HepG2 (cell line): ENCODE data around the gene ZNF653. TPM values are rescaled to one million over a fixed set of nuclear protein-coding genes. Genes with fewer than 3 reads are reported as not detected.

Source experiments
- BRD4 ChIP-seq: sonication (generic); formaldehyde crosslinking; IDR thresholded peaks from 2 replicates; pipeline ENCODE4 v1.4.0; 2020; ENCODE audit warnings: missing genetic modification reagents
- CC2D1A ChIP-seq: sonication (generic); formaldehyde crosslinking; IDR thresholded peaks from 2 replicates; pipeline ENCODE4 v1.8.1; 2023; ENCODE audit warnings: mild to moderate bottlenecking, missing genetic modification reagents
- DPF2 ChIP-seq: sonication (generic); formaldehyde crosslinking; IDR thresholded peaks from 2 replicates; pipeline ENCODE4 v1.4.0; 2020; ENCODE audit warnings: mild to moderate bottlenecking, low read depth, missing genetic modification reagents, borderline replicate concordance
- SNAPC2 ChIP-seq: sonication (generic); formaldehyde crosslinking; IDR thresholded peaks from 2 replicates; pipeline ENCODE4 v1.8.1; 2022; ENCODE audit warnings: mild to moderate bottlenecking, missing genetic modification reagents
- ZC3H4 ChIP-seq: sonication (generic); formaldehyde crosslinking; IDR thresholded peaks from 2 replicates; pipeline ENCODE4 v1.4.0; 2020; ENCODE audit warnings: missing genetic modification reagents, borderline replicate concordance
- ZNF335 ChIP-seq: sonication (generic); formaldehyde crosslinking; IDR thresholded peaks from 2 replicates; pipeline ENCODE4 v1.4.0; 2020; ENCODE audit warnings: missing genetic modification reagents
- ZNF354B ChIP-seq: sonication (generic); formaldehyde crosslinking; IDR thresholded peaks from 2 replicates; pipeline ENCODE4 v1.8.0; 2022; ENCODE audit warnings: mild to moderate bottlenecking, missing genetic modification reagents
- polyA plus RNA-seq, 8 experiments: library from polyadenylated mRNA; depleted of rRNA in 3 of 8; stranded (reverse) in 7 of 8; unstranded in 1 of 8; fragments of >200 nt; fragmentation: Illumina TruSeq in 4 of 8; extraction: Trizol in 4 of 8; gene quantifications; 2 replicates each; pipeline versions ENCODE4 v1.2.1 to v1.2.3, GENCODE V29; 2011 to 2016; ENCODE audit warnings: low read depth in 4 of 8, missing spikeins in 1 of 8, mixed read lengths in 1 of 8; ENCODE audit not compliant: insufficient read depth in 1 of 8
- total RNA-seq, 5 experiments: library from RNA; depleted of rRNA; stranded (reverse); fragments of >200 nt; fragmentation: Illumina TruSeq; extraction: Trizol; gene quantifications; 2 replicates each; pipeline ENCODE4 v1.2.3, GENCODE V29; 2016; ENCODE audit warnings: low read depth in 1 of 5
- TF ChIP-seq, protein P1 (sequence below): sonication (generic); formaldehyde crosslinking; IDR thresholded peaks from 2 replicates; pipeline ENCODE4 v1.5.0; 2020; ENCODE audit warnings: missing genetic modification reagents
- TF ChIP-seq, protein P2 (sequence below): sonication (generic); formaldehyde crosslinking; IDR thresholded peaks from 2 replicates; pipeline ENCODE4 v1.4.0; 2020; ENCODE audit warnings: missing genetic modification reagents, mild to moderate bottlenecking, borderline replicate concordance
- TF ChIP-seq, protein P3 (sequence below): sonication (generic); formaldehyde crosslinking; IDR thresholded peaks from 2 replicates; pipeline ENCODE4 v1.4.0; 2020; ENCODE audit warnings: mild to moderate bottlenecking, missing genetic modification reagents
- TF ChIP-seq, protein P4 (sequence below): sonication (generic); formaldehyde crosslinking; IDR thresholded peaks from 2 replicates; pipeline ENCODE4 v1.4.0; 2020; ENCODE audit warnings: missing genetic modification reagents
- TF ChIP-seq, protein P5 (sequence below): IDR thresholded peaks from 2 replicates; pipeline ENCODE4 v1.6.1; 2016; ENCODE audit warnings: missing compliant biosample characterization, missing genetic modification reagents, borderline replicate concordance
- TF ChIP-seq, protein P6 (sequence below): sonication (generic); formaldehyde crosslinking; IDR thresholded peaks from 2 replicates; pipeline ENCODE4 v1.4.0; 2020; ENCODE audit warnings: mild to moderate bottlenecking, missing genetic modification reagents

Gene ZNF653
- total and polyA plus RNA-seq, 2 of the 13 experiments (the other 11 are each of a cell fraction or from before 2014, with no cell fraction given), result 4.7 to 7.1 TPM

DNA sequence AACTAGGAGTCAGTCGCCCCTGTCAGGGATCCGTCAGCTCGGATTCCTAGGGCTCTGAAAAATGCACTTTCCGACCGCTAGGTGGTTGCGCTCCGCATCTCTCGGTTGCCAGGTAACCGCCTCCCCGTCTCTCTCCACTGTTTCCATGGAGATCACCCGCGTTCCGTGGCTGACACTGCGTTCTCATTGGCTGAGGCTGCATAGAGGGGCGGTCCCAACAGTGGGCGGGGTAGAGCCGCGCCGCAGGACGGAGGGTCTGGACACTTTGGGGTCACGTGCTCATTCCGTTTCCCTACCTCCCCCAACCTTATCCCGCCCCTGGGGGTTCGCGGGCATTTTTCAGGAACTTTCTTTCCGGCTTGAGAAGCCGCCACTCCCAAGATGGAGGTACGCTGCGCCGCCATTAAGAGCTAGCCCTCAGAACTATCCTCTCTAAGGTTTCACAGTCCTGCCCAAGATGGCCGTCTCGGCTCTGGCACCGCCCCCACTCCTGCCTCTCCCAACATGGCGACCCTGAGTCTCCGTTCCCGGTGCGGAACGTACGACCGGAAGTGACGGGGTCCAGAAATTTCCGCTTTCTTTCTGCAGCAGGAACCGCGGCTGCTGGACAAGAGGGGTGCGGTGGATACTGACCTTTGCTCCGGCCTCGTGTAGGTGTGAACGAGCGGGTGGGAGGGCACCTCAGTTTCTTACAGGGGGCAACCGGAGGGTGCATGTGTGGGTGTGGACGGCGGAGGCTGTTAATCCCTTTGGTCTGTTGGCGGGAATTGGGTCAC, 70.4 kb downstream of the ZNF653 start, which contains the start of the genes ODAD3 and PRKCSH (continued):
- TF ChIP-seq, protein P1, sequence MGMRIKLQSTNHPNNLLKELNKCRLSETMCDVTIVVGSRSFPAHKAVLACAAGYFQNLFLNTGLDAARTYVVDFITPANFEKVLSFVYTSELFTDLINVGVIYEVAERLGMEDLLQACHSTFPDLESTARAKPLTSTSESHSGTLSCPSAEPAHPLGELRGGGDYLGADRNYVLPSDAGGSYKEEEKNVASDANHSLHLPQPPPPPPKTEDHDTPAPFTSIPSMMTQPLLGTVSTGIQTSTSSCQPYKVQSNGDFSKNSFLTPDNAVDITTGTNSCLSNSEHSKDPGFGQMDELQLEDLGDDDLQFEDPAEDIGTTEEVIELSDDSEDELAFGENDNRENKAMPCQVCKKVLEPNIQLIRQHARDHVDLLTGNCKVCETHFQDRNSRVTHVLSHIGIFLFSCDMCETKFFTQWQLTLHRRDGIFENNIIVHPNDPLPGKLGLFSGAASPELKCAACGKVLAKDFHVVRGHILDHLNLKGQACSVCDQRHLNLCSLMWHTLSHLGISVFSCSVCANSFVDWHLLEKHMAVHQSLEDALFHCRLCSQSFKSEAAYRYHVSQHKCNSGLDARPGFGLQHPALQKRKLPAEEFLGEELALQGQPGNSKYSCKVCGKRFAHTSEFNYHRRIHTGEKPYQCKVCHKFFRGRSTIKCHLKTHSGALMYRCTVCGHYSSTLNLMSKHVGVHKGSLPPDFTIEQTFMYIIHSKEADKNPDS (CRISPR knock-in tag), result no peak
- TF ChIP-seq, protein P2, sequence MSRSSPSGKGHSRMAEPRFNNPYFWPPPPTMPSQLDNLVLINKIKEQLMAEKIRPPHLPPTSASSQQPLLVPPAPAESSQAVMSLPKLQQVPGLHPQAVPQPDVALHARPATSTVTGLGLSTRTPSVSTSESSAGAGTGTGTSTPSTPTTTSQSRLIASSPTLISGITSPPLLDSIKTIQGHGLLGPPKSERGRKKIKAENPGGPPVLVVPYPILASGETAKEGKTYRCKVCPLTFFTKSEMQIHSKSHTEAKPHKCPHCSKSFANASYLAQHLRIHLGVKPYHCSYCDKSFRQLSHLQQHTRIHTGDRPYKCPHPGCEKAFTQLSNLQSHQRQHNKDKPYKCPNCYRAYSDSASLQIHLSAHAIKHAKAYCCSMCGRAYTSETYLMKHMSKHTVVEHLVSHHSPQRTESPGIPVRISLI (CRISPR knock-in tag), result no peak
- no peak for TF ChIP-seq SNAPC2 (CRISPR knock-in tag)
- TF ChIP-seq DPF2 (CRISPR knock-in tag), result no peak
- TF ChIP-seq ZC3H4 (CRISPR knock-in tag), result no peak
- TF ChIP-seq BRD4 (CRISPR knock-in tag), result 0 out of 2 replicates have a peak, but pooled peaks have one; percentile 63
- TF ChIP-seq, protein P3, sequence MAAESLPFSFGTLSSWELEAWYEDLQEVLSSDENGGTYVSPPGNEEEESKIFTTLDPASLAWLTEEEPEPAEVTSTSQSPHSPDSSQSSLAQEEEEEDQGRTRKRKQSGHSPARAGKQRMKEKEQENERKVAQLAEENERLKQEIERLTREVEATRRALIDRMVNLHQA, result no peak
- TF ChIP-seq, protein P4, sequence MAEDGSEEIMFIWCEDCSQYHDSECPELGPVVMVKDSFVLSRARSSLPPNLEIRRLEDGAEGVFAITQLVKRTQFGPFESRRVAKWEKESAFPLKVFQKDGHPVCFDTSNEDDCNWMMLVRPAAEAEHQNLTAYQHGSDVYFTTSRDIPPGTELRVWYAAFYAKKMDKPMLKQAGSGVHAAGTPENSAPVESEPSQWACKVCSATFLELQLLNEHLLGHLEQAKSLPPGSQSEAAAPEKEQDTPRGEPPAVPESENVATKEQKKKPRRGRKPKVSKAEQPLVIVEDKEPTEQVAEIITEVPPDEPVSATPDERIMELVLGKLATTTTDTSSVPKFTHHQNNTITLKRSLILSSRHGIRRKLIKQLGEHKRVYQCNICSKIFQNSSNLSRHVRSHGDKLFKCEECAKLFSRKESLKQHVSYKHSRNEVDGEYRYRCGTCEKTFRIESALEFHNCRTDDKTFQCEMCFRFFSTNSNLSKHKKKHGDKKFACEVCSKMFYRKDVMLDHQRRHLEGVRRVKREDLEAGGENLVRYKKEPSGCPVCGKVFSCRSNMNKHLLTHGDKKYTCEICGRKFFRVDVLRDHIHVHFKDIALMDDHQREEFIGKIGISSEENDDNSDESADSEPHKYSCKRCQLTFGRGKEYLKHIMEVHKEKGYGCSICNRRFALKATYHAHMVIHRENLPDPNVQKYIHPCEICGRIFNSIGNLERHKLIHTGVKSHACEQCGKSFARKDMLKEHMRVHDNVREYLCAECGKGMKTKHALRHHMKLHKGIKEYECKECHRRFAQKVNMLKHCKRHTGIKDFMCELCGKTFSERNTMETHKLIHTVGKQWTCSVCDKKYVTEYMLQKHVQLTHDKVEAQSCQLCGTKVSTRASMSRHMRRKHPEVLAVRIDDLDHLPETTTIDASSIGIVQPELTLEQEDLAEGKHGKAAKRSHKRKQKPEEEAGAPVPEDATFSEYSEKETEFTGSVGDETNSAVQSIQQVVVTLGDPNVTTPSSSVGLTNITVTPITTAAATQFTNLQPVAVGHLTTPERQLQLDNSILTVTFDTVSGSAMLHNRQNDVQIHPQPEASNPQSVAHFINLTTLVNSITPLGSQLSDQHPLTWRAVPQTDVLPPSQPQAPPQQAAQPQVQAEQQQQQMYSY (CRISPR knock-in tag), result no peak
- TF ChIP-seq, protein P5, sequence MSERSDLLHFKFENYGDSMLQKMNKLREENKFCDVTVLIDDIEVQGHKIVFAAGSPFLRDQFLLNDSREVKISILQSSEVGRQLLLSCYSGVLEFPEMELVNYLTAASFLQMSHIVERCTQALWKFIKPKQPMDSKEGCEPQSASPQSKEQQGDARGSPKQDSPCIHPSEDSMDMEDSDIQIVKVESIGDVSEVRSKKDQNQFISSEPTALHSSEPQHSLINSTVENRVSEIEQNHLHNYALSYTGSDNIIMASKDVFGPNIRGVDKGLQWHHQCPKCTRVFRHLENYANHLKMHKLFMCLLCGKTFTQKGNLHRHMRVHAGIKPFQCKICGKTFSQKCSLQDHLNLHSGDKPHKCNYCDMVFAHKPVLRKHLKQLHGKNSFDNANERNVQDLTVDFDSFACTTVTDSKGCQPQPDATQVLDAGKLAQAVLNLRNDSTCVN (CRISPR knock-in tag), result 0 out of 2 replicates have a peak, but pooled peaks have one; percentile 26
- TF ChIP-seq ZNF354B (CRISPR knock-in tag), result no peak
- TF ChIP-seq ZNF335, result no peak
- no peak for TF ChIP-seq CC2D1A (CRISPR knock-in tag)
- TF ChIP-seq, protein P6, sequence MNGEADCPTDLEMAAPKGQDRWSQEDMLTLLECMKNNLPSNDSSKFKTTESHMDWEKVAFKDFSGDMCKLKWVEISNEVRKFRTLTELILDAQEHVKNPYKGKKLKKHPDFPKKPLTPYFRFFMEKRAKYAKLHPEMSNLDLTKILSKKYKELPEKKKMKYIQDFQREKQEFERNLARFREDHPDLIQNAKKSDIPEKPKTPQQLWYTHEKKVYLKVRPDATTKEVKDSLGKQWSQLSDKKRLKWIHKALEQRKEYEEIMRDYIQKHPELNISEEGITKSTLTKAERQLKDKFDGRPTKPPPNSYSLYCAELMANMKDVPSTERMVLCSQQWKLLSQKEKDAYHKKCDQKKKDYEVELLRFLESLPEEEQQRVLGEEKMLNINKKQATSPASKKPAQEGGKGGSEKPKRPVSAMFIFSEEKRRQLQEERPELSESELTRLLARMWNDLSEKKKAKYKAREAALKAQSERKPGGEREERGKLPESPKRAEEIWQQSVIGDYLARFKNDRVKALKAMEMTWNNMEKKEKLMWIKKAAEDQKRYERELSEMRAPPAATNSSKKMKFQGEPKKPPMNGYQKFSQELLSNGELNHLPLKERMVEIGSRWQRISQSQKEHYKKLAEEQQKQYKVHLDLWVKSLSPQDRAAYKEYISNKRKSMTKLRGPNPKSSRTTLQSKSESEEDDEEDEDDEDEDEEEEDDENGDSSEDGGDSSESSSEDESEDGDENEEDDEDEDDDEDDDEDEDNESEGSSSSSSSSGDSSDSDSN (CRISPR knock-in tag), result peak; percentile 49; the same call in 1 of the 2 replicates
